Keratinocyte (primary cell): Measurements from ENCODE around the gene EEF1AKMT1. TPM values are rescaled to one million over a fixed set of nuclear protein-coding genes. Genes with fewer than 3 reads are reported as not detected.

Experiments used
- DNase-seq: peaks from one replicate; pipeline ENCODE4 v3.0.0-alpha.2; 2011; ENCODE audit warnings: low read depth, missing footprints, low spot score
- FAIRE-seq: peaks from 2 replicates; lab custom pipeline; 2011; peaks lifted over from hg19 to GRCh38; lab: Jason Lieb, UNC
- H2AFZ ChIP-seq: 2 replicates; pipeline ENCODE4 v1.6.0; 2012; ENCODE audit warnings: low read length, control low read depth, inconsistent platforms; ENCODE audit not compliant: control insufficient read depth
- H3K27ac ChIP-seq: 2 replicates; pipeline ENCODE4 v1.5.1; 2011; ENCODE audit warnings: low read length; ENCODE audit not compliant: control insufficient read depth, insufficient read depth
- H3K27me3 ChIP-seq: 3 replicates; pipeline ENCODE4 v1.6.0; 2011; ENCODE audit warnings: low read length; ENCODE audit not compliant: control insufficient read depth, insufficient read depth; ENCODE audit errors: extremely low read depth
- H3K36me3 ChIP-seq, 2 experiments: 2 replicates in 1 of 2; 3 replicates in 1 of 2; pipeline ENCODE4 v1.5.1; 2011; ENCODE audit warnings: low read length in 2 of 2, mild to moderate bottlenecking in 1 of 2; ENCODE audit not compliant: control insufficient read depth in 2 of 2, insufficient read depth in 2 of 2; ENCODE audit errors: extremely low read depth in 1 of 2
- H3K4me1 ChIP-seq: 3 replicates; pipeline ENCODE4 v1.5.1; 2011; ENCODE audit warnings: low read length; ENCODE audit not compliant: control insufficient read depth, insufficient read depth; ENCODE audit errors: extremely low read depth
- H3K4me2 ChIP-seq: 3 replicates; pipeline ENCODE4 v1.6.0; 2011; ENCODE audit warnings: low read depth, low read length; ENCODE audit not compliant: control insufficient read depth, insufficient read depth; ENCODE audit errors: extremely low read depth
- H3K4me3 ChIP-seq, 3 experiments: fragments of 200-600 bp in 1 of 3; sonication (generic) in 1 of 3; 2 replicates in 2 of 3; 3 replicates in 1 of 3; pipeline ENCODE4 v1.5.1; 2011 to 2016; ENCODE audit warnings: low read length in 3 of 3, mild to moderate bottlenecking in 3 of 3, control low read depth in 2 of 3, inconsistent platforms in 1 of 3, low read depth in 1 of 3, mixed read lengths in 1 of 3, mixed run types in 1 of 3, moderate library complexity in 1 of 3; ENCODE audit not compliant: control insufficient read depth in 2 of 3, insufficient read depth in 2 of 3; ENCODE audit errors: extremely low read depth in 1 of 3
- H3K79me2 ChIP-seq: 2 replicates; pipeline ENCODE4 v1.6.0; 2012; ENCODE audit warnings: low read length; ENCODE audit not compliant: control insufficient read depth, insufficient read depth
- H3K9ac ChIP-seq: 3 replicates; pipeline ENCODE4 v1.6.0; 2011; ENCODE audit warnings: low read length; ENCODE audit not compliant: control insufficient read depth, insufficient read depth; ENCODE audit errors: extremely low read depth
- H3K9me1 ChIP-seq: 3 replicates; pipeline ENCODE4 v1.6.0; 2011; ENCODE audit warnings: low read length; ENCODE audit not compliant: control insufficient read depth, insufficient read depth; ENCODE audit errors: extremely low read depth
- H3K9me3 ChIP-seq: 2 replicates; pipeline ENCODE4 v1.5.1; 2012; ENCODE audit warnings: low read depth, low read length; ENCODE audit not compliant: control insufficient read depth
- H4K20me1 ChIP-seq: 3 replicates; pipeline ENCODE4 v1.6.0; 2011; ENCODE audit warnings: low read length; ENCODE audit not compliant: control insufficient read depth, insufficient read depth; ENCODE audit errors: extremely low read depth
- EZH2 ChIP-seq: IDR thresholded peaks from one replicate; pipeline ENCODE4 v1.6.1; 2012; ENCODE audit warnings: inconsistent platforms, mild to moderate bottlenecking, low read length, moderate library complexity
- dilution Hi-C: fragments of 300-500 bp; cut with MboI; formaldehyde crosslinking; loops from one replicate; pipeline ENCODE4 v1.7.0; 2020; ENCODE audit warnings: low sequenced_read_pairs; ENCODE audit not compliant: extremely low pct_ligation_motif_present
- polyA plus RNA-seq, 5 experiments: library from polyadenylated mRNA; depleted of rRNA in 3 of 5; stranded (reverse) in 3 of 5; stranded (forward) in 1 of 5; unstranded in 1 of 5; fragments of >200 nt; gene quantifications; 1 replicate in 1 of 5; 2 replicates in 3 of 5; 3 replicates in 1 of 5; pipeline versions ENCODE4 v1.2.1 to v1.2.3, GENCODE V29; 2011 to 2012; ENCODE audit warnings: missing spikeins in 2 of 5, low read depth in 1 of 5, low replicate concordance in 1 of 5
- TF ChIP-seq, protein P1 (sequence below), 3 experiments: IDR thresholded peaks in 1 of 3; conservative IDR thresholded peaks in 1 of 3; optimal IDR thresholded peaks in 1 of 3; 2 replicates in 2 of 3; 3 replicates in 1 of 3; pipeline versions ENCODE3 to v1.5.1; 2011; ENCODE audit warnings: low read length in 3 of 3, mild to moderate bottlenecking in 3 of 3, moderate library complexity in 2 of 3, control low read depth in 1 of 3, inconsistent platforms in 1 of 3; ENCODE audit not compliant: insufficient read depth in 2 of 3; ENCODE audit errors: extremely low read depth in 1 of 3

Gene EEF1AKMT1
- polyA plus RNA-seq, 1 donor (not counting 4 experiments of a cell fraction or from before 2014, with no cell fraction given) = 10.1 TPM

DNA sequence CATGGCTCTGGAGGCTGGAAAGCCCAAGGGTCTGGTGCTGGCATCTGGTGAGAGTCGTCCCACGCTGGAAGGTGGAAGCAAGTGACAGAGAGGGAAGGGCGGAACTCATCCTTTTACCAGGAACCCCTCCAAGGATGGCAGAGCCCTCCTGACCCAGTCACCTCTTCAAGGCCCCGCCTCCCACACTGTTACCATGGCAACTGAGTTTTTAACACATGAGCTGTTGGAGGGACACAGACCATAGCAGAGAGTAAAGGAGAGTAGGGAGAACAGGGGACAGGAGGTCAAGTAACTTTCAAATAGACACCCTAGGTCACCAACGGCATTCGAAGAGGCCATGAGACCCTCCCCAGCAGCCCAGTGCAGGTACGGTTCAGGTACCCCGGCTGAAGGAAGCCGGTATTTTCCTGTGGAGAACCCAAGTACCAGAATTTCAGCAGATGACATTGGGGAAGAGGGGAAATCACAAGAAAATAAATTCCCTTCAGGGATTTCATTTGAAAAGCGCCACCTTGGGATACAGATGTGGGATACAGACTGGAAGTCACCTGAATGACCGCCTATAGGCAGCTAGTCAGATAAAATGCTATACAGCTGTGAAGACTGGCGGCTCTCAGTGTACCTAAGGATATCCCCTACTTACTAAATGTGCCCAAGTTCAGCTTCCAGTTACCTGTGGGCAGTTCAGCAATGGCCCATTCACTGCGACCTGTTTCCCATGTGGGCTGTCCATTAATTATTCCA lies 62.3 kb downstream of the EEF1AKMT1 start:
- H3K27ac ChIP-seq = no peak overlapping the region
- no peak for FAIRE-seq
- peaks cover 15% of the 10 kb centered on the region for H3K27me3 ChIP-seq
- TF ChIP-seq EZH2 = no peak
- TF ChIP-seq, protein P1, sequence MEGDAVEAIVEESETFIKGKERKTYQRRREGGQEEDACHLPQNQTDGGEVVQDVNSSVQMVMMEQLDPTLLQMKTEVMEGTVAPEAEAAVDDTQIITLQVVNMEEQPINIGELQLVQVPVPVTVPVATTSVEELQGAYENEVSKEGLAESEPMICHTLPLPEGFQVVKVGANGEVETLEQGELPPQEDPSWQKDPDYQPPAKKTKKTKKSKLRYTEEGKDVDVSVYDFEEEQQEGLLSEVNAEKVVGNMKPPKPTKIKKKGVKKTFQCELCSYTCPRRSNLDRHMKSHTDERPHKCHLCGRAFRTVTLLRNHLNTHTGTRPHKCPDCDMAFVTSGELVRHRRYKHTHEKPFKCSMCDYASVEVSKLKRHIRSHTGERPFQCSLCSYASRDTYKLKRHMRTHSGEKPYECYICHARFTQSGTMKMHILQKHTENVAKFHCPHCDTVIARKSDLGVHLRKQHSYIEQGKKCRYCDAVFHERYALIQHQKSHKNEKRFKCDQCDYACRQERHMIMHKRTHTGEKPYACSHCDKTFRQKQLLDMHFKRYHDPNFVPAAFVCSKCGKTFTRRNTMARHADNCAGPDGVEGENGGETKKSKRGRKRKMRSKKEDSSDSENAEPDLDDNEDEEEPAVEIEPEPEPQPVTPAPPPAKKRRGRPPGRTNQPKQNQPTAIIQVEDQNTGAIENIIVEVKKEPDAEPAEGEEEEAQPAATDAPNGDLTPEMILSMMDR (optimal IDR thresholded peaks at IDR 0.05 in 1 of 3, IDR thresholded peaks at IDR 0.05 in 1 of 3, conservative IDR thresholded peaks at IDR 0.05 in 1 of 3; ENCODE audit: extremely low read depth in 1 of 3, insufficient read depth in 2 of 3, low read length in 3 of 3) = no peak
- H2AFZ ChIP-seq = no peak overlapping the region
- H3K4me2 ChIP-seq = no peak overlapping the region
- no peaks in the 10 kb centered on the region for H3K79me2 ChIP-seq
- DNase-seq = no peak
- no peak overlapping the region for H3K4me3 ChIP-seq
- H3K9ac ChIP-seq = no peak overlapping the region
- no peaks in the 10 kb centered on the region for H3K4me1 ChIP-seq
- H3K9me3 ChIP-seq = no peaks in the 10 kb centered on the region
- no peaks in the 10 kb centered on the region for H4K20me1 ChIP-seq
- H3K36me3 ChIP-seq = no peaks in the 10 kb centered on the region
- dilution Hi-C loops = no loop called here
- no peaks in the 10 kb centered on the region for H3K9me1 ChIP-seq

DNA sequence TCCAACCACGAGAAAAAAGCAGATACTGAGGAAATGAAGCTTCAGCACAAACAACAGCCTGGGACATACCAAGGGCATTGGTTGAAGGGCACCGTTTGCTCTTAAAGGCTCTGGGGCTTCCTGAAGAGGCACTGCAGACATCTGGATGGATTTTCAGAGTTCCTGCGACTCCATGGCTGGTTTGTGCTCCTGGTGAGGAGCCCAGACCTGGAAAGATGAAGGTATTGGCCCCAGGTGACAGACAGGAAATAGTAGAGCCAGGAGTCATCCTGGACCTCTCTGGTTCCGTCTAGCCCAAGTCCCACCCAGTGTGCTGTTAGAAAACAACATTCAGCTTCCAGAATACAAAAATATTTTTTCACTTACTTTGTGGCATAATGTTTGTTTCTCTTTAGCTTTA lies 64.0 kb downstream of the EEF1AKMT1 start:
- Histone ChIP-seq H3K4me1 (no peaks in the 10 kb centered on the region), H3K9me3 (no peaks in the 10 kb centered on the region), H4K20me1 (no peaks in the 10 kb centered on the region), H3K79me2 (no peaks in the 10 kb centered on the region), H3K27me3 (peaks cover 14% of the 10 kb centered on the region), H3K9ac (no peak overlapping the region), H3K9me1 (no peaks in the 10 kb centered on the region), H3K4me2 (no peak overlapping the region), H3K36me3 (no peaks in the 10 kb centered on the region), H3K4me3 (no peak overlapping the region), H2AFZ (no peak overlapping the region), H3K27ac (no peak overlapping the region)
- dilution Hi-C loops = no loop called here
- TF ChIP-seq EZH2 = no peak
- TF ChIP-seq, protein P1 (optimal IDR thresholded peaks at IDR 0.05 in 1 of 3, IDR thresholded peaks at IDR 0.05 in 1 of 3, conservative IDR thresholded peaks at IDR 0.05 in 1 of 3; ENCODE audit: extremely low read depth in 1 of 3, insufficient read depth in 2 of 3, low read length in 3 of 3) = no peak
- DNase-seq (no peak), FAIRE-seq (no peak)
